NCI-H460 (cell line): ENCODE measurements around the gene ZNF816. TPM values are rescaled to one million over a fixed set of nuclear protein-coding genes. Genes with fewer than 3 reads are reported as not detected.
"Not testable (repeated sequence)": the region's sequence is repeated elsewhere in the genome, so short reads cannot be mapped to it uniquely, and the experiment has no call there.

Source experiments
- DNase-seq: peaks from one replicate; pipeline ENCODE4 v3.0.0-alpha.2; 2016; ENCODE audit warnings: low read depth; ENCODE audit errors: extremely low read depth
- total RNA-seq: library from RNA; depleted of rRNA; stranded (reverse); fragments of >200 nt; shearing (Covaris generic); gene quantifications from 2 replicates; pipeline ENCODE4 v1.2.3, GENCODE V29; 2014

ZNF816 gene
- total RNA-seq, 1 experiment from 2014 or later = 6.9 TPM

DNA sequence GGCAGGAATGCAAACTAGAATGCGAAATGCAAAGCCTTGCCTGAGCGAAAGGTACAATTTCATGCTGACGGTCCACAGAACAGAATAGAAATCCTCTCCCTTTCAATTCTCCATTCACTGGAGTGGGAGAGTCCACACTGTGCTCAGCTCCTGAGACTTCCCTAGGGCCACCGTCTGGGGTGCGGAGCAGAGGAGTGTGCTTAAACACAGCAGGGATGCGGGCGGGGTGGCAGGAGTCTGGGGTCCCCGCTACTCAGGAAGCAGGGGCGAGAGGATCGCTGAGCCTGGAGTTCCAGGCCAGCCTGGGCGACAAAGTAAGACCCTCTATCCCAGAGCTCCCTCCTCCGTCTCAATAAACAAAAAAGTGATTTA is 552 bp upstream of the ZNF816 start:
- DNase-seq = no peak

DNA sequence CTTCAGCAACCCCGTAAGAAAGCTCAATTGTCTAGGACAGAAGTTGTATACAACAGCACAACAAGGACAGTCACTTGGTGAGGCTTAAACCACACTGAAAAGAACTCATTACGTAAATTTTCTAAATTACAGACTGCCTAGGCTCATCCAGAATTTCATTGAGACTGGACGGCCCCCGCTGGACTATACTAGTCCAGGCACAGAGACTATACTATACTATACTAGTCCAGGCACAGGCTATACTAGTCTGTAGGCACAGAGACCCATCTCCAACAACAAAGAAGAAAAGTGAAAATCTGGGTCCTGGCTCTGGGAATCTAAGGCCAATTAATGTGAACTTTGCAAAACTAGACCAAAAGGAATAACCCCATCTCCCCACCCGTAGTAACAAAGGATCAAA is 700 bp downstream of the ZNF816 start:
- DNase-seq = no peak

DNA sequence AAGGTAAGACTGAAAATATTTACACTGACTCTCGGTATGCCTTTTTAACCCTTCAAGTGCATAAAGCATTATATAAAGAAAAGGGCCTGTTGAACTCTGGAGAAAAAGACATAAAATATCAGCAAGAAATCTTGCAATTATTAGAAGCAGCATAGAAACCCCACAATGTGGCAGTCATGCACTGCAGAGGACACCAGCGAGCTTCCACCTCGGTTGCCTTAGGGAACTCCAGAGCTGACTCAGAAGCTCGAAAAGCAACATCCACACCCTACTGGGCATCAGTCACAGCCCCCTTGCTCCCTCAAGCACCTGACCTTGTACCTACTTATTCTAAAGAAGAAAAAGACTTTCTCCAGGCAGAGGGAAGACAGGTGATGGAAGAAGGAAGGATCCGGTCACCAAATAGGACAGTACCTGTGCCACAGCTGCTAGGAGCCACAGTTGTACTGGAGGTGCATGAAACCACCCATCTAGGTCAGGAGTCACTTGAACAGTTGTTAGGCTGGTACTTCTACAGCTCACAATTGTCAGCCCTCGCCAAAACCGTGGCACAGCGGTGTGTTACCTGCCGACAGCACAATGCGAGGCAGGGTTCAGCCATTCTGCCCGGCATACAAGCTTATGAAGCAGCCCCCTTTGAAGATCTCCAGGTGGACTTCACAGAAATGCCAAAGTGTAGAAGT is 2.9 kb downstream of the ZNF816 start:
- DNase-seq = no peak

DNA sequence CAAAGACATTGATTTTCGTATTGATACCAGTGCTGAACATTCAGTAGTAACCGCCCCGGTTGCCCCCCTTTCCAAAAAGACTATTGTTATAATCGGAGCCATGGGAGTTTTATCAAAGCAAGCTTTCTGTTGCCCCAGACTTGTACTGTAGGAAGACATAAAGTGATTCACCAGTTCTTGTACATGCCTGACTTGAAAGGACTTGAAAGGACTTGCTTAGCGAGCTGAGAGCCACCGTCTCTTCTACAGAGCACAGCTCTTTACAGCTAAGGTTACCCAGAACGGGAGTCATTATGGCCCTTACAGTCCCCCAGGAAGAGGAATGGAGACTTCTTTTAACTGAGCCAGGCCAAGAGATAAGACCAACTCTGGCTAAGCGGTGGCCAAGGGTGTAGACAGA is 5.1 kb downstream of the ZNF816 start:
- DNase-seq = no peak

DNA sequence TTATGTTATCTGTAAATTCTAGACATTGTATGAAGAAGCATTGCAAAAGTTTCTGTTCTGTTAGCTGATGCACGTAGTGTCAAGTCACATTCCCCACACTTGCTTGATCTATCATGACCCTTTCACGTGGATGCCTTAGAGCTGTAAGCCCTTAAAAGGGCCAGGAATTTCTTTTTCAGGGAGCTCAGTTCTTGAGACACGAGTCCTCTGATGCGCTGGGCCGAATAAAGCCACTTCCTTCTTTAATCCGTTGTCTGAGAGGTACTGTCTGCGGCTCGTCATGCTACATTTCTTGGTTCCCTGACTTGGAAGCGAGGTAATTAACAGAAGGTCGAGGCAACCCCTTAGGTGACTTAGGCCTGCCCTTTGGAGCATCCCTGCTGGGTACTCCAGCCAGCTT is 5.8 kb downstream of the ZNF816 start:
- no peak for DNase-seq

DNA sequence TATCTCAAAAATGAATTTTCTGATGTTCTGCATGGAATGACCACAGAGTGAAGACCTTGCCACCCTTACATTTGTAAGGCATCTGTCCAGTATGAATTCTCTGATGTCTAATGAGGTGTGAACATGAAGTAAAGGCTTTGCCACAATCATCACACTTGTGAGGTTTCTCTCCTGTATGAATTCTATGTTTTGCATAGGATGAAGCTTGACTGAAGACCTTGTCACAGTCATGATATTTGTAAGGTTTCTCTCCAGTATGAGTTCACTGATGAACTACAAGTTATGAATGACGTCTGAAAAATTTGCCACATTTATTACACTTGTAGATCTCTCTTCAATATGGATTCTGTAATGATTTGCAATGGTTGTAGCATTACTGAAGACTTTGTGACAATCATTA is 13.3 kb downstream of the ZNF816 start:
- DNase-seq = no peak

DNA sequence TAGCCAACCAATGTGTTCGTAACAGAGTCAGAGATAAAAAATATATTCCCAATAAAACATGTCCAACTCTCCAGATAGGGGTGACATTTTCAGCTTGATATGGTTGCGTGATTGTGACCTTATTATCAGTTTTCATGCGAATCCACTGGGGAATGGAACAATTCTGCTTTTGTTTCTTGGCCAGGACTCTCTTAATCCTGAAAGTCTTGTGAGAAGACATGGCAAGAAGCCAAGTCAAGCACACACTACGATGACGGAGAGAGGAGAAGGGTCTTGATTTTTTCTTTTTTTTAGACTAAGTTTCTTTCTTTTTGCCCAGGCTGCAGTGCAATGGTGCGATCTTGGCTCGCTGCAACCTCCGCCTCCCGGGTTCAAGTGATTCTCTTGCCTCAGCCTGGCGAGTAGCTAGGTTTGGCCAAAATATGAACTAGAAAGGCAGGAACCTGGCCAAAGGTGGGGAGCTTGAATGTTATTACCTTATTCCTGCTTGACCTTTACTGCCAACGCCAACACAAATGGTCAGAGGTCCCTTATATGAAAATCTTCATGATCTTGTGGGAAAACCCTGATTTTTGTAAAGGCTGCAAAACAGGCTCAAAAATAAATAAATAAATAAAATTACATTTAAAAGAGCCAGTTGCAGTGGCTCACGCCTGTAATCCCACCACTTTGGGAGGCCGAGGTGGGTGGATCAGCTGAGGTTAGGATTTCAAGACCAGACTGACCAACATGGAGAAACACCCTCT is 14.5 kb downstream of the ZNF816 start:
- DNase-seq = no peak

DNA sequence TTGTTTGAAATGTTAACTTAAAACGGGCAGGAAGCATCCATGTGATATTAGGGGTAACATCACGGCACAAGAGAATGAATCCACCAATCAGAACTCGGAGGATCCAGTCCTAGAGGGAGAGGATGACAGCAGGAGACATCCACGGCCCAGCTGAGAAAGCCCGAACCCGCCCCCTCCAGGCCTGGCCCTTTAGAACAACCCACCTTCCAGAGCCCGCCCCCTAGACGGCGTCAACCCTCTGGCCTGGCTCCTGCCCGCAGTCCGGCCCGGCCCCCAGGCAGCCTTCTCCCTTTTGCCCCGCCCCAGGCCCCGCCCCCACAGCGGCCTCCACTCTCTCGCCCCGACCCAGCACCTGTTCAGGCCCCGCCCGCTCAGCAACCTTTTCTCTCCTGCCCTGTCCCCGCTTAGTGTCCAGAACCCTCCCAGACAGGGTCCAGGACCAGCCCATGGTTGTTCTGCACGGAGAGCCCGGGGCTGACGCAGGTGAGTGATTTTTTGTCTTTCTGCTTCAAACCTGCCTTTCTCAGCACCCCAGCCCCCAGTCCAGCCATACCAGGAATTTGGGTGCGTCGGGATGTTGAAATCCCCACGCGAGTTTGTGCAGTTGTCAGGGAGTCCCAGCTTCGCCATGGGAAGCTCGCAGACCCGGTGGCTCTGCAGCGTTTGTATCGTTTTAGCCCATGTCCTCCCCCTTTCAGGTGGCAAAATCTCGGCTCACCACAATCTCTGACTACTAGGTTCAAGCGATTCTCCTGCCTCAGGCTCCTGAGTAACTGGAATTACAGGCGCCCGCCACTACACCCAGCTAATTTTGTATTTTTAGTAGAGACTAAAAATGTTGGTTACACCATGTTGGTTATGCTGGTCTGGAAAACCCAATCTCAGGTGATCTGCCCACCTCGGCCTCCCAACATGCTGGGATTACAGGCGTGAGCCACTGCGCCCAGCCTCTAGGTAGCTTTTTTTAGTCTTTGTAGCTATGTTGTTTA is 16.1 kb downstream of the ZNF816 start:
- no peak for DNase-seq

DNA sequence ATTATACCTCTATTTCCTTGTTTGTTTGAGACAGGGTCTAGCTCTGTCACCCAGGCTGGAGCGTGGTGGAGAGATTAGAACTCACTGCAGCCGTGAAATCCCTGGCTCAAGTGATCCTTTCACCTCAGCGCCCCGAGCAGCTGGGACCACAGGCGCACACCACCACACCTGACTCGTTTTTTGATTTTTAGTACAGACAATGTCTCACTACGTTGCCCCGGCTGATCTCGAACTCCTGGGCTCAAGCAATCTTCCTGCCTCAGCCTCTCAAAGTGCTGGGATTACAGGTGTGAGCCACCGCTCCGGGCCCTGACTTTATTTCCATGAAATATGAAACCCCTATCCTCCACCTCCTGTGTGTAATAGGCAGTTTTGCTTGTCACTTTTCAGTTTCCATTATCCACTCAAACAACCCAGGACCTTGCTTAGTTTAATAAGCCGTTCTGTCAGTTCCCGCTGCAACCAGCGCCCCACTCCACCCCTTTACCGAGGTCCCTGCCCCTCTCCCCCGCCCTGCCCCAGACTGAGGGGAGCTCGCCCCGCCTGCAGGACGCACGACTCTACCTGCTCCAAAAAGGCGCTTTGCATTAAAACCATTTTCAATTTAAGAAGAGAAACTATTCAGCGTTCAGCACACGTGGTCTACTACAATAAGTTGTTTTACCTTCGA is 16.9 kb downstream of the ZNF816 start:
- no peak for DNase-seq

DNA sequence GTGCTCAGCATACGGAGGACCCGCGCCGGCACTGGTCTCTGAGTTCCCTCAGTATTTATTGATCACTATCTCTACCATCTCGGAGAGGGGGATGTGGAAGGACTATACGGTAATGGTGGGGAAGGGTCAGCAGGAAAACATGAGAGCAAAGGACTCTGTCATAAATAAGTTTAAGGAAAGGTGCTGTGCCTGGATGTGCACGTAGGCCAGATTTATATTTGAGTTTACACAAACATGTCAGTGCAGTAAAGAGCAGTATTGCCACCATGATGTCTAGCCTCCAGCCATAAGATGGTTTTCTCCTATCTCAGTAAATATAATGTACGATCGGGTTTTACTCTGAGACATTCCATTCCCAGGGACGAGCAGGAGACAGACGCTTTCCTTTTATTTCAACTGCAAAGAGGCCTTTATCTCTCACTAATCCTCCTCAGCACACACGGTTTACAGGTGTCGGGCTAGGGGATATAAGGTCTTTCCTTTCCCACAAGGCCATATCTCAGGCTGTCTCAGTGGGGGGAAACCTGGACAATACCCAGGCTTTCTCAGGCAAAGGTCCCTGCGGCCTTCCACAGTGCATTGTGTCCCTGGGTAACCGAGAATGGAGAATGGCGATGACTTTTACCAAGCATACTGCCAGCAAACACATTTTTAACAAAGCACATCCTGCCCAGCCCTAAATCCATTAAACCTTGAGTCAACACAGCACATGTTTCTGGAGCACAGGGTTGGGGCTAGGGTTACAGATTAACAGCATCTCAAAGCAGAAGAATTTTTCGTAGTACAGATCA is 17.8 kb downstream of the ZNF816 start:
- not testable (repeated sequence) for DNase-seq

DNA sequence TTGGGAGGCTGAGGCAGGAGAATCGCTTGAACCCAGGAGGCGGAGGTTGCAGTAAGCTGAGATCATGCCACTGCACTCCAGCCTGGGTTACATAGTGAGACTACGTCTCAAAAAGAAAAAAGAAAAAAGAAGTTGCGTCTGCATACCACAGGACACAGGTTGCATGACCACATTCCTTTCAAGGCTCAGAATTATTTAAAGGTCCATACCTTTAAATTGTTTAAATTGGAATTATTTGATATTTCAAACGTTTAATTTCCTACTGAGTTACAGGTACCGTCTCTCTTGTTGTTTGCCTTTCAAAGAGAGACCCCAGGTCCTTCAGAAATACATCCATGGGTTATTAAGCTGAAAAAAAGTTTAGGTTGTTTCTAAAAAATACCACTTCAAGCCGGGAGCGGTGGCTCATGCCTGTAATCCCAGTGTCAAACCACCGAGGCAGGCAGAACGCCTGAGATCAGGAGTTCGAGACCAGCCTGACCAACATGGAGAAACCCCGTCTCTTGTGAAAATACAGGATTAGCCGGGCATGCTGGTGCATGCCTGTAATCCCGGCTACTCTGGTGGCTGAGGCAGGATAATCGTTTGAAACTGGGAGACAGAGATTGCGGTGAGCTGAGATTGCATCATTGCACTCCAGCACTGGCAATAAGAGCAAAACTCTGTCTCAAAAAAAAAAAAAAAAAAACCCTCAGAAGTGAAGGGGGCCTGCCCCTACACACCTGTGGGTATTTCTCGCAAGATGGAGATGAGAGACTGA is 18.6 kb downstream of the ZNF816 start:
- no peak for DNase-seq

DNA sequence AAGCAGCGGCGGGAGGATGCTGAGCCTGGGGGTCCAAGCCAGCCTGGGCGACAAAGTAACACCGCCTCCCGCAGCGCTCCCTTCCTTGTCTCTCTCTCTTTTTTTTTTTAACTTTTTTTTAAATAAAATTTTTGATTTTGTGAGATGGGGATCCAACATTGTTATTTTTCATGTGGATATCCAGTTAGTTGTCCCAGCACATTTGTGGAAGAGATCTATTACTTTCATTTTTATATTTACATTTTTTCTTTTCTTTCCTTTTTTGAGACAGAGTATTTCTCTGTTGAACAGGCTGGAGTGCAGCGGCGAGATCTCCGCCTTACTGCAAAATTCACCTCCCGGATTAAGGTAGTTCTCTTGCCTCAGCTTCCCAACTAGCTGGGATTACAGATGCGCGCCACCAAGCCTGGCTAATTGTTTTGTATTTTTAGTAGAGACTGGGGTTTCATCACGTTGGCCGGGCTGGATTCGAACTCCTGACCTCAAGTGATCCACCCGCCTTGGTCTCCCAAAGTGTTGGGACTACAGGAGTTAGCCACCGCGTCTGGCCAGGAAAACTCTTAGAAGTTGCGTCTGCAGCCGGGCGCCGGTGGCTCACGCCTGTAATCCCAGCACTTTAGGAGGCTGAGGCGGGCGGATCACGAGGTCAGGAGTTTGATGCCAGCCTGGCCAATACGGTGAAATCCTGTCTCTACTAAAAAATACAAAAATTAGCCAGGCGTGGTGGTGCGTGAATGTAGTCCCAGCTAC is 19.4 kb downstream of the ZNF816 start:
- no peak for DNase-seq

DNA sequence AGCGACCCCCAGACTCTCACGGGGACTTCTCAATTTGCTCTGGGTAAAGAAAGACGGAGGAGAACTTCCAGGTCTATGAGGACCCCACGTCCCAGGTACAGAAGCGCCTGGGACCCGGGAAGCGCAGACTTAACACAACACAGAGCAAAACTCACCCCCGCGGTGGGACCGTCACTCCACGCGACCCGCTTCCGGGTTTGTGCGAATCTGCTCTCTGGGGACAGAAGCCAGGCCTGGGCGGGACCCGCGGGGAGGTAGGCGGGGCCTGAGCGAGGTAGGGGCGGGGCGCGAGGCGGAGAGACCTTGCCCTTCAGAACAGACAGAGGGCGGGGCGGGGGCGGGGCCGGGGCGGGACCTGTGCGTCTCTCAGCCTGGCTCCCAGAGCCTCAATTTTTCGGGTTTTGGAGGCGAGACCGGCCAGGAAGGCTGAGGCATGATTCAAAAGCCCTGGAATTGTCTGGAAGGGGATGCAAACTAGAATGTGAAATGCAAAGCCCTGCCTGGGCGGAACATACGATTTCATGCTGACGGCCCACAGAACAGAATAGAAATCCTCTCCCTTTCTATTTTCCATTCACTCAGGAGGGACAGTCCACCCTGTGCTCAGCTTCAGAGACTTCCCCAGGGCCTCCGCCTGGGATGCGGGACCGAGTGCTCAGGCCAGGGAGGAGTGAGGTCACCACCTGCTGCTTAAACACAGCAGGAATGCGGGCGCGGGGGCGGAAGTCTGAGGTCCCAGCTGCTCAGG is 20.1 kb downstream of the ZNF816 start:
- DNase-seq = peak; percentile 53

DNA sequence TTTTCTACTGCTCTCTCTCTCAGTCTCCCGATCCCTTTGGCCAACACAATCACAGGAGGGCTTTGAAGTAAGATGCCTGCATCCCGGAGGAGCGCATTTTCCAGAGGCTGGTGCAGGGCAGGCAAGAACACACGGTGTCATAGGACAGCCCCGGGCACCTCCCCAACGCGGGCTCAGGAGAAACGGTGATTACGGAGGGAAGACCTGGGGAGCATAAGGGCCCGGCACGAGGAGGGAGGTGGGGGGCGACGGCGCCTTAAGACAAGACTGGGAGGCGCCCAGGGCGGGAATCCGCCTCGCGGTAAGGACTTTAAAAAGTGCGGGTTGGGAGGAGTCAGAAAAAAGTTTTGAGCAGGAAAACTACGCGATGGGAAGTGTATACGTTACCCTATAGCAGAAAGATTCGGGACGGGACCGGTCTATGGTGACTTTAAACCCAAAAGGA is 20.7 kb downstream of the ZNF816 start:
- no peak for DNase-seq

DNA sequence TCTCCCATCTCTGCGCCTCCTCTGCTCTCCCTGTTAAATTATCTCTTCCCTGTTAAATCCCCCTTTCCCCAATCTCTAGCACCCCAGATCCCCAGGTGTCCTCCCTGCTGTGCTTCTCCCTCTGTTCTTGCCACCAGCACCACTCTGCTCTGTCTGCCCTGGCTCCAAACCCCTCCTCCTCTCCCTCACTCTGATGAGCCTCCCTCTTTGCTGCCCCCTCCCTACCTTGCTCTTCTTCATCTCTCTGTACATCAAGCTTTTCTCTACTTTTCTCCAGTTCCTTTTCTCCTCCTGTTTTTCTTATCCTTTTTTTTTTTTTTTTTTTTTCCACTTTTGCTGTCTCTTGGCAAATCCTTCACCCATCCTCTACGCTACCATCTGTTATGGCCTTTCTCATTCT is 21.2 kb downstream of the ZNF816 start:
- DNase-seq = not testable (repeated sequence)

DNA sequence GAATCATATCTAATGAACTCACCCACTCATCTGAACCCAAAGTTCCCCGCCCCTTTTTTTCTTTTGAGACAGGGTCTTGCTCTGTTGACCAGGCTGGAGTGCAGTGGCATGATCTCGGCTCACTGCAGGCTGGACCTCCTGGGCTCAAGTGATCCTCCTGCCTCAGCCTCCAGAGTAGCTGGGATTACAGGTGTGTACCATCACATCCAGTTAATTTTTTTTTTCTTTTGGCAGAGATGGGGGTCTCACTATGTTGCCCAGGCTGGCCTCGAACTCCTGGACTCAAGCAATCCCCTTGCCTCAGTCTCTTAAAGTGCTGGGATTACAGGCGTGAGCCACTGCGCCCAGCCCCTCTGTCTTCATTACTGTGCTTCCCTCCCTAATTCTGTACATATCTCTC is 21.8 kb downstream of the ZNF816 start:
- not testable (repeated sequence) for DNase-seq

DNA sequence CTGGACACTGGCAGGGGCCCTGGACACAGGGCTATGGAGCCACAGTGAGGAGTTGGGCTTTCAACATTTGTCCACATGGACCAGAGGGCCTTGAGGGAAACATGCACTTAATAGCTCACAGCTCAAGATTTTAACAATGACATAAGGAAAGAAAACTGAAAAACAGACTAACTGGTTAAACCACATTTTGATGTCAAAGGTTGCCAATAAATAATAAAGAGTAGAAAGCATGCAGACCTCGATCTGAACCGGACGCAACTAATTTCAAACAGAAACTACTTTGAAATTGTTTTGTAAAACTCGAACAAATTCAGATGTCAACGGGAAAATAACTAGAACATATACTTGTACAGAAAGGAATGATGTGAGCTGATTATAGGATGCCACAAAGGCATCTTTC is 23.9 kb downstream of the ZNF816 start:
- DNase-seq = no peak

DNA sequence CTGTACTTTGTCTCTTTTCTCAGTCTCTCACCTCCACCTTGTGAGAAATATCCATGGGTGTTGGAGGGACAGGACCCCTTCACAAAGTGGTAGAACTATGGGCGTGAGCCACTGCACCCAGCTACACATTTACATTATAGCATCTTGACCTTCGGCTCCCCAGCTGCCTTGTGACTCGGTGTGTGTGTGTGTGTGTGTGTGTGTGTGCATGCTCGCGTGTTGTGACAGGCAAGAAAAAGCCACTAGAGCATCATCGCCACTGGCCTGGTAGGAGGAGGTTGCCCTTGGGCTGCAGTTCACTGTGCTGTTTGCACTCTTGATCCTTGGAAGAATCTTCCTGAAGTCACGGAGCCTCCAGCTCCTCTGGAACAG is 25.7 kb downstream of the ZNF816 start:
- no peak for DNase-seq
